ENCODE measurements around the gene RPS6KA2.

DNA sequence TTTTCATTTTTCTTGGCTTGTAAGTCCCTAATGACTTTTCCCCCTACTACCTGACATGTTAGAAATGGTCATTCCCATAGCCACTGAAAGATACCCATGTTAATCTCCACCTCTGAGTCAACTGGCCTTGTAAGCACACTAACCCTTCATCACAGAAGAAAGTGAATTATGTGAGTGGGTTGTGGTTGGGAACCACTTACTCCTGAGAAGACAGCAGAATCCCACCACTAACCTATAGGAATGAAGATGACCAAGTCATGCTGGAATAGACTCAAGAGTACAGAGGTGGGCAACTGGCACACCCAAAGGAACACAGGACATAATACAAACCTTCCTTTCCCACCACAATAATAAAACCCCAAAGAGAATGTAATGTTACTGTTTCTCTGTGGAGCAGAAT is 70.7 kb downstream of the RPS6KA2 start:
- TF ChIP-seq CTCF (IDR thresholded peaks at IDR 0.05) (no peak), POLR2A (IDR thresholded peaks at IDR 0.05) (no peak)
